H1 (cell line): ENCODE data around the gene ANAPC2. TPM values are rescaled to one million over a fixed set of nuclear protein-coding genes. Genes with fewer than 3 reads are reported as not detected.

Experiments
- BACH1 ChIP-seq: IDR thresholded peaks from 2 replicates; pipeline ENCODE4 v1.6.1; 2012; ENCODE audit warnings: low read length, improper control_type of control experiment
- CBX5 ChIP-seq: fragments of 300-800, 300-1000 bp; sonication (generic); IDR thresholded peaks from 2 replicates; pipeline ENCODE4 v1.7.1; 2016; ENCODE audit warnings: antibody characterized with exemption, low read length, low read depth
- GABPA ChIP-seq: IDR thresholded peaks from 2 replicates; pipeline ENCODE4 v1.6.1; 2011; ENCODE audit warnings: mild to moderate bottlenecking, low read length, moderate library complexity, borderline replicate concordance; ENCODE audit not compliant: insufficient read depth
- SIX5 ChIP-seq: IDR thresholded peaks from 2 replicates; pipeline ENCODE4 v1.6.1; 2011; ENCODE audit warnings: mild to moderate bottlenecking, low read depth, low read length
- polyA plus RNA-seq, 7 experiments: library from polyadenylated mRNA; depleted of rRNA in 3 of 7; stranded (reverse) in 5 of 7; unstranded in 2 of 7; fragments of >200 nt in 5 of 7; fragments of 200-250 nt in 2 of 7; gene quantifications; 1 replicate in 5 of 7; 2 replicates in 1 of 7; 4 replicates in 1 of 7; pipeline versions ENCODE4 v1.2.1 to v1.2.3, GENCODE V29; 2011 to 2013; ENCODE audit warnings: missing spikeins in 2 of 7, mixed read lengths in 2 of 7
- total RNA-seq: library from RNA; stranded (reverse); fragmentation: NEBNext Ultra II Directional; extraction: Animal tissue kit (Norgen Biotek cat#: 25700); gene quantifications from 2 replicates; pipeline ENCODE4 v1.2.1, GENCODE V29; 2021
- TF ChIP-seq, protein P1 (sequence below): IDR thresholded peaks from 2 replicates; pipeline ENCODE4 v1.6.1; 2012; ENCODE audit warnings: low read length, inconsistent platforms

ANAPC2 gene
- total and polyA plus RNA-seq, 2 of the 8 experiments (the other 6 are each of a cell fraction or from before 2014, with no cell fraction given) = 30.2 to 37.7 TPM

GRCh38 chr9:137206602-137207001 is 18.2 kb upstream of the ANAPC2 start (continued):
- TF ChIP-seq, protein P1, sequence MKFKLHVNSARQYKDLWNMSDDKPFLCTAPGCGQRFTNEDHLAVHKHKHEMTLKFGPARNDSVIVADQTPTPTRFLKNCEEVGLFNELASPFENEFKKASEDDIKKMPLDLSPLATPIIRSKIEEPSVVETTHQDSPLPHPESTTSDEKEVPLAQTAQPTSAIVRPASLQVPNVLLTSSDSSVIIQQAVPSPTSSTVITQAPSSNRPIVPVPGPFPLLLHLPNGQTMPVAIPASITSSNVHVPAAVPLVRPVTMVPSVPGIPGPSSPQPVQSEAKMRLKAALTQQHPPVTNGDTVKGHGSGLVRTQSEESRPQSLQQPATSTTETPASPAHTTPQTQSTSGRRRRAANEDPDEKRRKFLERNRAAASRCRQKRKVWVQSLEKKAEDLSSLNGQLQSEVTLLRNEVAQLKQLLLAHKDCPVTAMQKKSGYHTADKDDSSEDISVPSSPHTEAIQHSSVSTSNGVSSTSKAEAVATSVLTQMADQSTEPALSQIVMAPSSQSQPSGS = no peak
- TF ChIP-seq SIX5 (no peak), BACH1 (no peak), GABPA (no peak), CBX5 (no peak)
